NCI-H1417 (cell line): ENCODE data around the gene BICC1.
"Not testable (repeated sequence)": the region's sequence is repeated elsewhere in the genome, so short reads cannot be mapped to it uniquely, and the experiment has no call there.

Experiments used
- DNase-seq, 3 experiments: peaks; one replicate each; lab custom pipeline; 2025; lab: John Stamatoyannopoulos, UW

BICC1 gene

DNA sequence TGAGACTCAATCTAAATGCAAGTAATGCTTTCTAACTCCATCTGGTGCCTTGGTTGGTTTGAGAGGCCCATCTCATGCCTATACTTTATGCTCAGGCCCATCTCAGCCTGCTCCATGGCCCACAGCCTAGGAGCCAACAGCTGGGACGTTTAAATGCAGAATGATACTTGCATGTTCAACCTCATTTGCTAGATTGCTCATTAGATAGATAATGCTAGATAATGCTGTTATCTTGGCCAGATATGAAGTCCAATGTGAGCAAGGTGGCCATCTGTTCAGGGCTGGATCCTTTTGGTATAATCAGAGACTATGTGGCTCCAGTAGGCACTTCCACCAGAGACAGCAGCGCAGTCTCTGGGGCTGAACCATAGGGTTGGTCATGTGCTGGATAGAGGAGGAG lies 342.1 kb downstream of the BICC1 start:
- no peak for DNase-seq

- DNase-seq, result no peak
Observed at GRCh38 chr10:58856508-58857240, 344.0 kb downstream of the BICC1 start.

- DNase-seq, result no peak
Observed at GRCh38 chr10:58857251-58857805, 344.7 kb downstream of the BICC1 start.

DNA sequence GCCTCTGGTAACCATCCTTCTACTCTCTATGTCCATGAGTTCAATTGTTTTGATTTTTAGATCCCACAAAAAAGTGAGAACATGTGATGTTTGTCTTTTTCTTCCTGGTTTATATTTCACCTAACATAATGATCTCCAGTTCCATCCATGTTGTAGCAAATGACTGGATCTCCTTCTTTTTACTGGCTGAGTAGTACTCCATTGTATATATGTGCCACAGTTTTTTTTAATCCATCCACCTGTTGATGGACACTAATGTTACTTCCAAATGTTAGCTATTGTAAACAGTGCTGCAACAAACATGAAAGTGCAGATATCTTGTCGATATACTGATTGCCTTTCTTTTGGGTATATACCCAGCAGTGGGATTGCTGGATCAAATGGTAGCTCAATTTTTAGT lies 345.5 kb downstream of the BICC1 start:
- DNase-seq, result not testable (repeated sequence)

DNA sequence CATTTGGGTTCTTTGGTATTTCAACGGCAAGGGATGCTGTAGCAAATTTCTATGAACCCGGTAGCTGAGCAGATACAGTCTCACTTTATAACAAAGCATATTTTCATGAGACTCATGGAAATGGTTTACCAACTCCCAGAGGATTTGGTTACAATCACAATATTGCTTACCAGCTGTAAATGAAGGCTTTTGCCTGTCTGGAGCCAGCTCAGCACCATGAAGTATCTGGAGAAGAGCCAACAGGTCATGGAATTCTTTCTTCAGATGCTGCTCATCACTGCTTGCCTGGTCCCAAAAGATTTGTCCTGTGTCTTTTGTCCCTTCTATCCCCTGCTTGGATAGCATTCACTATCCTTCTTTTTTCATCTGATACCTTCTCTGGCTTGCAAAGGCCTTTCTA lies 346.9 kb downstream of the BICC1 start:
- no peak for DNase-seq

- DNase-seq, result no peak
Observed at GRCh38 chr10:58867683-58868082, 355.0 kb downstream of the BICC1 start.

DNA sequence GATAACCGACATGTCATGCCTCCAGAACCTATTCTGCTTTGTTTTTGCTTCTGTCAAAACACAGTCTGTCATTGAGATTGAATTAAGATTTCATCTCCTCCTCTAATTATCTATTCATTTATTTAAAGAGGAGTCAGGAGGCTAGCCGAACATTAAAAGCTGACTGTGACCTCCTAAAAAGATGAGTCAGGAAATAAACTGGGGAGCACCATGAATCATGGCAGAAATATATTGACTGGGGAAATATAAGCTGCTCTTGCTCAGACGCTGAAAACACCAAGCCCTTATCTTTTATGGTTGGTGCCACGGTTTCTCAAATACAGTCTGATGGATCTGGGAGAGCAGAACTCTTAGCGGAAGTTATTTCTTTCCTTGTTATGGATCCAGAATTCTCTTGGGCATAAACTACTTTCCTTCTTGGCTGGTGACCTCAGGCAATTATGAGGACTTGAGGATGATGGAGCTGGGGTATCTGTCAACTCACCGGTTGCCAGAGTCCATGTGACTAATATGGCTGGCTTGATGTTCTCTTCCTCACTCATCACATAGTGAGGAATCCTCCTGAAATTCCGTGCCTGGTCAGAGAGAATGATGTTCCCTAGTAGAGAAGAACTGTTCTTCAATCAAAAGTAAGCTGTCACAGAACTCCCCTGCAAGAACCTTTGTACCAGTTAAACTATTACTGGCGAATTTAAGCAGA lies 356.2 kb downstream of the BICC1 start:
- DNase-seq, result no peak

DNA sequence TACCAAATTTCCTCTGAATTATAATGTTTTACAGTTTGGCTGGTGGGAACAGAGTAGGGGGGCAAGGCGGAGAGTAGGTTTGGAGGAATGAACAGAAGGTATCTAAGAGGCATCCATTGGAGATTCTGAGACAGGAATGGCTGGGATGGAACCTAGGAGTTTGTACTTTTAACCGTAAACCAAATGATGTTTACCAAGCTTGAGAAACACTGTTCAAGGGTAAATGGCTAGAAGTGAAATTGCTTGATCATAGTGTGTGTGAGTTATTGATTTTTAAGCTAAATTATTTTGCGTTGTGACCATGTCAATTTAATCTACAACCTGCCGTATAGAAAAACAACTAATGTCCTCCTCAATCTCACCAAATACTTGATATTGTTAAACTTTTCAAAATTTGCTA lies 357.4 kb downstream of the BICC1 start:
- no peak for DNase-seq

DNA sequence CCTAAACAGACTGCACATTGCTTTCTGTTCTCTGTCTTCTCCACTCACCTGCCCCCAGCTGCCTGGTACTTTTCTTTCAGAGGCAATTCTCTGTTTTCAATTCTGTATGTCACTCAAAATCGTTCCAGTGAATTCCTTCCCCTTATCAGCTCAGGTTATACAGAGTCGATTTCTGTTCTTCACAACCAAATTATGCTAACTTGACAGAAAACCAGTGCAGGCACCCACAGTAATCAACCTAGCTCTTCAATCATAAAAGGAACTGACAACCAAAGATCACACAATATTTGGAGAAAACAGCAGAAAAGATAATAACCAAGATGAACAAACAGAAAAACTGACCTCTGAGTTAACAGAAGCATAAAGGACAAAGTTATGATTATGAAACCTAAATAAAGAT lies 360.5 kb downstream of the BICC1 start:
- no peak for DNase-seq
